GM12873 (cell line): ENCODE measurements around the gene PHLDB3.

Experiments
- TF ChIP-seq, protein P1 (sequence below): IDR thresholded peaks from 2 replicates; pipeline ENCODE4 v1.5.1; 2012; ENCODE audit warnings: low read depth, mild to moderate bottlenecking, moderate library complexity, low read length, control low read depth; ENCODE audit not compliant: insufficient read depth; ENCODE audit errors: missing control alignments

PHLDB3 gene

DNA sequence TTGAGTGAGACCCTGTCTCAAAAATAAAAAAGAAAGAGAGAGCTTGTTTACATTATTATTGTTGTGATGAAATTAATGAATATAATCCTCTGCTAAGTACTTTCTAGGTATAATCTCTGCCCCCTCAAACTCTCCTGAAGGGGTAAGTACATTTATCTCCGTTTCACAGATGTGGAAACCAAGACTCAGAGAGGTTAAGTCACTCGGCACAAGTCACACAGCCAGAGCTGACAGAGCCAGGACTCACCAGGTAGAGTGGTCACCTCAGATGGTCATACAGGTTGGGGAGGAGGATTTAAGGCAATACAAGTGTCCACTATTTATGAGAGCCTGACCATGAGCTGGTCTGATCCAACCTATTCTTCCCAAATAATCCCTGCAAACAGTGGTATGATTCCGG, 24.0 kb downstream of the PHLDB3 start:
- TF ChIP-seq, protein P1, sequence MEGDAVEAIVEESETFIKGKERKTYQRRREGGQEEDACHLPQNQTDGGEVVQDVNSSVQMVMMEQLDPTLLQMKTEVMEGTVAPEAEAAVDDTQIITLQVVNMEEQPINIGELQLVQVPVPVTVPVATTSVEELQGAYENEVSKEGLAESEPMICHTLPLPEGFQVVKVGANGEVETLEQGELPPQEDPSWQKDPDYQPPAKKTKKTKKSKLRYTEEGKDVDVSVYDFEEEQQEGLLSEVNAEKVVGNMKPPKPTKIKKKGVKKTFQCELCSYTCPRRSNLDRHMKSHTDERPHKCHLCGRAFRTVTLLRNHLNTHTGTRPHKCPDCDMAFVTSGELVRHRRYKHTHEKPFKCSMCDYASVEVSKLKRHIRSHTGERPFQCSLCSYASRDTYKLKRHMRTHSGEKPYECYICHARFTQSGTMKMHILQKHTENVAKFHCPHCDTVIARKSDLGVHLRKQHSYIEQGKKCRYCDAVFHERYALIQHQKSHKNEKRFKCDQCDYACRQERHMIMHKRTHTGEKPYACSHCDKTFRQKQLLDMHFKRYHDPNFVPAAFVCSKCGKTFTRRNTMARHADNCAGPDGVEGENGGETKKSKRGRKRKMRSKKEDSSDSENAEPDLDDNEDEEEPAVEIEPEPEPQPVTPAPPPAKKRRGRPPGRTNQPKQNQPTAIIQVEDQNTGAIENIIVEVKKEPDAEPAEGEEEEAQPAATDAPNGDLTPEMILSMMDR: no peak

DNA sequence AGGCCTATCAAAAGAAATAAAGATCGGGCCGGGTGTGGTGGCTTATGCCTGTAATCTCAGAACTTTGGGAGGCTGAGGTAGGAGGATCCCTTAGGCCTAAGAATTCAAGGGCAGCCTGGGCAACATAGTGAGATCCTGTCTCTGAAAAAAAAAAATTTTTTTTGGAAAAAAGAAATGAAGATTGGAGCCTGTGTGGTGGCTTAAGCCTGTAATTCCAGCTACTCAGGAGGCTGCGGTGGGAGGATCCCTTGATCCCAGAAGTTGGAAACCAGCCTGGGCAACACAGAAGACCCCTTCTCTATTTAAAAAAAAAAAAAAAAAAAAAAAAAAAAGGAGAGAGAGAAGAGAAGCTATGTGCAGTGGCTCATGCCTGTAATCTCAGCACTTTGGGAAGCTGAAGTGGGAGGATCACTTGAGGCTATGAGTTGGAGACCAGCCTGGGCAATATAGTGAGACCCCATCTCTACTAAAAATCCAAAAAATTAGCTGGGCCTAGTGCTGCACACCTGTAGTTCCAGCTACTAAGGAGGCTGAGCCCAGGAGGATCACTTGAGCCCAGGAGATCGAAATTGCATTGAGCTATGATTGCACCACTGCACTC, 24.5 kb downstream of the PHLDB3 start:
- TF ChIP-seq, protein P1: no peak

DNA sequence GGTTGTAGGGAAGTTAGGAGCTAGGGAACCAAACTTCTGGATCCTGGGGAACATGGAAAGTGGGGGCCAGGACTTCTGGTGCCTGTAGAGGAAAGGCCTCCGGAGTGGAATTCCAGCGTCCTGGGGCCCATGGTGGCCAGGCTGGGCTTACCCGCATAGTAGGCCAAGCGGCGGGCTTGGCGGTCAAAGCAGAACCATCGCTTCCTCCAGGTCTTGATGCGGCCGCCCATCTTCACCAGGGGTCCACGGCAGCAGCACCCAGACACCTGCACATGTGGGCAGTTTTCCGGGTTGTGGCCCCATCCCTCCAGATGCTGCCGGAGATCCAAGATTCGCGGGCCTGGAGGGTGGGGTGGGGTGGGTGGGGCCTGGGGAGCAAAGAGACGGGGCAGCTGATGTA, 25.3 kb downstream of the PHLDB3 start:
- TF ChIP-seq, protein P1: no peak

DNA sequence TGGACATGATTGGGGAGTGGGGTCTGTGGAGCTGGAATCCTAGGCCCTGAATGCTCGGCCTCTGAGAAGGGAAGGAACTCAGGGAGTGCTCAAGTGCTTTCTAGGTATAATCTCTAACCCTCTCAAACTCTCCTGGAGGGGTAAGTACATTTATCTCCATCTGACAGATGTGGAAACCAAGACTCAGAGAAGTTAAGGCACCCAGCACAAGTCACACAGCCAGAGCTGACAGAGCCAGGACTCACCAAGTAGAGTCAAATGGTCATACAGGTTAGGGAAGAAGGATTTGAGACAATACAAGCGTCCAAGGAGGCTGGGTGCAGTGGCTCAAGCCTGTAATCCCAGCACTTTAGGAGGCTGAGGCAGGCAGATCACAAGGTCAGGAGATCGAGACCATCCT, 26.2 kb downstream of the PHLDB3 start:
- TF ChIP-seq, protein P1: no peak

DNA sequence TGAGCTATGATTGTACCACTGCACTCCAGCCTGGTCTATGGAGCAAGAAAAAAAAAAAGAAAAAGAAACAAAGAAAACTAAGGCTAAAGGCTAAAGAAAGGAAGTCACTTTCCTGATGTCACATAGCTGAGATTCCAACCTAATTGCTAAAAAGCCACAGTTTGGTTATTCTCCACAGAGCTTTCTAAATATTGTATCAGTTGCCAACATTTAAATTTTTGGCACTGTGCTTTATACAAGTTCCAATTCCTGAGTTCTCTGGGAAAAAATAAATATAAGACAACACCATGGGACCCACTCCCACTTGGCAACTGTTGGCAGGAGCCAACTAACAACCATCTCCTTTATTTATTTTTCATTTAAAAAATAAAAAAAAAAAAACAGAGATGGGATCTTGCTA, 27.9 kb downstream of the PHLDB3 start:
- TF ChIP-seq, protein P1: no peak

DNA sequence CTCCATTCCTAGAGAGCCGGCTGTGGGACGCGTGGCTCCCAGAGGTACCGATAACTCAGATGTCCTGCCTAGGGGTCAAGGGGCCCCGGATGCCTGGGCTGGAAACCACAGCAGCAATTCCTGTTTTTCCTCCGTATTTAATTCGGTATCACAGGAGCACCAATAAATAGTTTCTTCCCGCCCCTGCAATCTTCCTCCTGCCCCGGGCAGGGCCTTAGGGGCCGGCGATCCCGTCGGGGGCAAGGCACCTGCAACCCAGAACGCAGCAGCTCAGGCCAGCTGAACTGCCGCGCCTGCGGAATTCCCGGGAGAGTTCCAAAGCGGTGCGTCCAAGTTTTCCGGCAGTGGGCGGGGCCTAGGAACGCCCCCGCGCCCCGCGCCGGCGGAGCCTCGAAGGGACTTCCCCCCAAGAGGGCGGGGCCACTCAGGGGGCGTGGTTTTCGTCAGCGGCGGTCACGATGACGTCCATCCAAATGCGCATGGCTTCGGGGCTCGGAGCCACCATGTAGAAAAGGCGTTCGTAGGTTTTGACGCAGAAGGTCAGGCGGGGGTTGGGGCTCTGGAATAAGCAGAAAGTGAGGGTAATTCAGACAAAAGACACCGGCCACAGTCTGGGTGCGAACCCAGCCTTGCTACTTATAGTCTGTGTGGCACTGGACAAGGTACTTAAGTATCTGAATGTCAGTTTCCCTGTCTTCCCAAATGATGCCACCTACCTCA, 29.4 kb downstream of the PHLDB3 start:
- TF ChIP-seq, protein P1: no peak

DNA sequence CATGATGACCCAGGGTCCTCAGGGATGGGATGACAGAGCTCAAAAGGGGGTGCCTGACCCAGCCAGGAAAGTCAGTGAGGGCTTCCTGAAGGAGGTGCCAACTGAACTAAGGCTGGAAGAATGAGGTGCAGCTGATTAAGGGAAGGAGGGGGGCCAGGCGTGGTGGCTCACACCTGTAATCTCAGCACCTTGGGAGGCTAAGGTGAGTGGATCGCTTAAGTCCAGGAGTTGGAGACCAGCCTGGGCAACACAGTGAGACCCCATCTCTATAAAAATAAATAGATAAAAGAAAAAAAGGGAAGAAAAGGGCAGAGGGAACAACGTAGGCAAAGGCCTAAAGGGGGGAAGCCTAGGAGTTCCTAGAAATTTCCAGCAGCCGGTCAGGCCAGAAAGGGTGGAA, 30.1 kb downstream of the PHLDB3 start:
- TF ChIP-seq, protein P1: no peak
